HG03460 (cell line): Measurements from ENCODE around the gene SEC24B.
"Not testable (repeated sequence)": the region's sequence is repeated elsewhere in the genome, so short reads cannot be mapped to it uniquely, and the experiment has no call there.

Experiments
- ATAC-seq: cut with Tn5 transposase; IDR thresholded peaks from one replicate; pipeline ENCODE4 v1.9.1; 2021; ENCODE audit not compliant: unreplicated experiment

The SEC24B gene

DNA sequence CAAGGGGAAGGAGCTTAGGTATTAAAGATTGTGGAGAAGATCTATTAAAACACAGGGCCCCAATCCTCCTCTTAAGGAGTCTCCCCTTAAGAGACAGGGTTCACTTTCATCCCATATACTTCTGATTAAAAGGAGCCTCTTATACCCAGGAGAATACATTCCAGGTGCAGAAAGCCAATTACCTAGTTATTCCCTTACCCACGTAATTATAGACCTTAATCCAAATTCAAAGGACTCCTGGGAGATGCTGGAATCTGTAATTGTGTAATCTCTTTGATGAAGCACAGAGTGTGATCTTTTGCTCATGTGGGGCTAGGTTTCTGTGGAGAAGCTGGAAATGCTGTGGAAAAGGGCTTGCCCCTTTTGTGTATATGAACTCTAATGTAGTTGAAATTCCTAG is 1.4 kb upstream of the SEC24B start:
- ATAC-seq = no peak

- no peak for ATAC-seq
Observed at GRCh38 chr4:109432696-109433095, 919 bp upstream of the SEC24B start.

GRCh38 chr4:109434007-109434971 is 674 bp downstream of the SEC24B start:
- ATAC-seq = peak; percentile 41

DNA sequence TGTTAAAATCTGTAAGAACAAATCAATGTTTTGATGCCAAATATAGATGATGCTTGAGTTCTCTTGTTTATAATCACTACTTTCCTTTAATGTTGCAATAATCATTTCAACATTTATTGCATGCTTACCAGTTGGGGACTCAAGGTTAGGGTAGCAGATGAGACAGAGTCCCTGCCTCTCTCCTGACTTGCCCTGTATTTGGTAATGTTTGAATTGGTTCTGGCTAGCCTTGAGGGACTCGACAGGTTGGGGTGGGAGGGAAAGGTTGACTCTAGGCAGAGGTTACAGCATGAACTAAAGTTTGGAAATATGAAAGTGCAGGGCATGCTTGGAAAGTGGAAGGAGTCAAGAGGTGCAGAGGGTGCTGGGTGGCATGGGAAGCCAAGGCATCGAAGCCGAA is 2.0 kb downstream of the SEC24B start:
- ATAC-seq = no peak

DNA sequence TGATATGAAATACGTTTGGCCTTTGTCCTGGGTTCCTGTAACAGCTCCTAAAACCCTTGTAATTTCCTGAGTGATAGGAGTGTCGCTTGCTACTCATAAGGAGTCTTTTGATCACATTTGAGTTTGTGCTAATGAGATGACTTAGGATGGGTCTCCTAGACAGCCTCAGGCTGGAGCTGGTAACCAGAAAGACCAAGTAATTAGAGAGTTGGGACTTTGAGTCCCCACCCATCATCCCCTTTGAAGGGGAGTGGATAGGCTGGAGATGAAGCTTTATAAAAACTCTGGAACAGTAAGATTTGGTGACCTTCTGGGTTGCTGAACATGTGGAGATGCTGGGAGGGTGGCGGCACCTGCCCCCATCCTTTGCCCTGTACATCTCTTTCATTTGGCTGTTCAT is 2.9 kb downstream of the SEC24B start:
- no peak for ATAC-seq

DNA sequence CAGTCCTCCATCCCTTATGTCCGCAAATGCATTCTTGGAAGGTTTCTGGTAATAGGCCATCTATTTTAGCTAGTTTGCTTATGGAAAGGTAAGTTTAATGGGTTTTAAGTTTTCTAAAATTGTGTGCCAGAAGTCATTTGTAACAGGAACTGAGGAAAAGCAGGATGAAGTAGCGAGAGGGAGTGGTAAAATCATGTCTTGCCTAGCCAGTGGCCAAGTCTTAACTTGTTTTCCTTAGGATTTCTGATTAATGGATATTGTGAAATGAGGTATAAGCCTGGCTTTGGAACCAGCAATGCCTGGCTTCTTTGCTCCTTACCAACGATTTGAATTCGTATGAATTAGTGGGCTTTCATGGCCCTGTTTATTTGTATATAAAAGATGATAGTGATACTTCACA is 7.3 kb downstream of the SEC24B start:
- ATAC-seq = no peak

GRCh38 chr4:109441862-109442458 is 8.3 kb downstream of the SEC24B start:
- ATAC-seq = no peak

DNA sequence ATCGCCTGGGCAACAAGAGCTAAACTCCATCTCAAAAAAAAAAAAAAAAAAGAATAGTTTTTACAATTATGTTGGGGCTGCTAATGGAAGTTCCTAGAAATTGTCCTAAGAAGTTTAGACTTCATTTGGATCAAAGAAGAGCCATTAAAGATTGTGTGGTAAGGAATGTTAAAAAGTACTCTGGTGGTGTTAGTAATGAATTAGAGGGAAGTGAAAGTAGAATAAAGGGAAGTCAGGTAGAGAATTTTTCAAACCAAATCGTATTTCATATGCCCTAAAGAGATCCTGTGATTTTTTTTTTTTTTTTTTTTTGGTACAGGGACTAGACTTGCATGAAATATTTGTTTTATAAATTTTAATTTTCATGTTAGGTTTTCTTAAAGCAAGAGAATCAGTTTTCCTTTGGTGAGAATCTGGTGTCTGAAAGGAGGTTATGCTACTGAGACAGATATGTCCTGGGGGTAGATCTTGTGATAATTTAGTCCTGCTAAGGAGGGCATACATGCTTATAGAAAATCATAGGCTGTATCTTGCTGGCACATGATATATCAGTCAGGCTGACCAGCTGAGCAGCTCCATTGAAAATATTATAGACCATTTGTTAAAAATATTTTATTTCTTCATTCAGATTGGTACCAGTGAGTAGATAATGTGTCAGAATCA is 10.7 kb downstream of the SEC24B start:
- peak; percentile 62 for ATAC-seq

- ATAC-seq = no peak
Observed at GRCh38 chr4:109447278-109447677, 13.7 kb downstream of the SEC24B start.

- ATAC-seq = no peak
Observed at GRCh38 chr4:109451544-109452273, 18.1 kb downstream of the SEC24B start.

DNA sequence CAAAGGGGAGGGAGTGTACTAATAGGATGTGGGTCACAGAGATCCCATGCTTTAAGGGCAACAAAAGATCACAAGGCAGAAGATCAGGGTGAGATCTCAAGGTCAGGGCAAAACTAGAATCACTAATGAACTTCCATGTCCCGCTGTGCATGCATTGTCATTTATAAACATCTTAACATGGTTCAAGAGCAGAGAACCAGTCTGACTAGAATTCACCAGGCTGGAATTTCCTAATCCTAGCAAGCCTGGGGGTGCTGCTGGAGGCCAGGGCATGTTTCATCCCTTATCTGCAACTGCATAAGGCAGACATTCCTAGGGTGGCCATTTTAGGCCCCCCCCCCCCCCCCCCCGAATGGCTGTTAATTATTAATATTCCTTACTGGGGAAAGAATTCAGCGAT is 19.5 kb downstream of the SEC24B start:
- not testable (repeated sequence) for ATAC-seq

DNA sequence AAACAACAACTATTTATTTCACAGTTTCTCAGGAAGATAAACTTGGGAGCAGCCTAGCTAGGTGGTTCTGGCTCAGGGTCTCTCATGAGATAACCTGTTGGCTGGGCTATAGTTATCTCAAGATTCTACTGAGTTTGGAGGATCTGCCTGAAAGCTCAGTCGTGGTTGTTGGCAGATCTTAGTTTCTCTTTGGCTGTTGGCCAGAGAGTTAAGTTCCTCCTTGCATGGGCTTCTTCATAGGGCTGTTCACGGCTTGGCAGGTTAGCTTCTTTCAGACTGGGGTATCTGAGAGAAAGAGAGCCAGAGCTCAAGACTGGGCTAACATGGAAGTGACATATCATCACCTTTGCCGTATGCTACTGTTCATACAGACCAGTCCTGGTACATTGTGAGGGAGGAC is 28.7 kb downstream of the SEC24B start:
- peak; percentile 82 for ATAC-seq

- ATAC-seq = no peak
Observed at GRCh38 chr4:109462802-109463201, 29.2 kb downstream of the SEC24B start.

DNA sequence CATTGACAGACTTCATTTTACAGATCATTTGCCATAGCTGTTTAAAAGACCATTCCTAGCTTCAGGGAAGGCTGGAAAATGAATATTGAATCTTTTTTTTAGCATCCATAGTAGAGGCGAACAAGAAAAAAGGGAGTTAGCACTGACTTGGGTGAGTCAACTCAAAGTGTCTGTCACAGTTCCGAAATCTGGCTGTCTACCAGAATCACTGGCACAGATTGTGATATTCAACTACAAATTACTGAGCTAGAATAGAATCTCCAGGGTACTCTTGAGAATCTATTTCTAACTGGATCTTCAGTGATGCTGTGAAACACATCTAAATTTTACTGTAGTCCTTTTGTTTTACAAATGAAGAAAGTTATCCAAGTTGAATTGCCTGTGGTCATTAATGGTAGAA is 31.5 kb downstream of the SEC24B start:
- no peak for ATAC-seq

GRCh38 chr4:109469915-109470314 is 36.3 kb downstream of the SEC24B start:
- ATAC-seq = no peak

DNA sequence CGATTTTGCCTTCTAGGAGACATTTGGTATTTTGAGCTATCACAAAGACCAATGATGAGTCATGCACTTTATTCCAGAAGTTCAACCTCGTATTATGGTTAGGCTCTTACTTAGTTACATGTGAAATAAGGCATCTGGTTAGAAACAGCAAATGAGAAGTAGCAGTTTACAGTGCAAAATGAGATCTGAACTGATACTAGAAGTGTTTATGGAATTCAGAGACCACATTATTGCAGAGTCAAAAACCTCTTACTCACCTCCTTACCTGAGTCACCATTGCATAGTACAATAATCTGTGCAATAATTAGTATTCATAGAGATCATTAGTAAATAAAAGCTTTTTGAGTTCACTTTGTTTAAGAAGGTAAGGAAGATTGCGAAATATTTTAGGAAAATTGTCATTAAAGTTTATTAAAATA is 38.7 kb downstream of the SEC24B start:
- ATAC-seq = no peak

DNA sequence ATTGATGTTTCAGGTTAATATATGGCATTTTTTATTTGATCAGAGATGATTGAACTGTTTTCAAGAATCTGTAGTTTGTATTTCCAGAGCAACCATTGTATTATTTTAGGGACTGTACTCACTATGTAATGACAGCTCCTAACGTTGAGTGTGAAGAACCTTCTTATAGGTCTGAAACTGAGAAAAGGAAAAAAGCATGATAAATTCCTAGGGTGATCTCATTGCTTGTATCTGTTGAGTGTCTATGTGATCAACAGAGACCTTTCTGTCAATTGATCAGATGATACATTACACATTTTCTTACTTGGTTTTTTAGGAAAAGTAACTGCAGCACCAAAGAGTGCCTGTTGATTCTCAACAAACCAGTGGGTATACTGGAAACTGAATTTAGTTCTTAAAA is 40.2 kb downstream of the SEC24B start:
- ATAC-seq = no peak

DNA sequence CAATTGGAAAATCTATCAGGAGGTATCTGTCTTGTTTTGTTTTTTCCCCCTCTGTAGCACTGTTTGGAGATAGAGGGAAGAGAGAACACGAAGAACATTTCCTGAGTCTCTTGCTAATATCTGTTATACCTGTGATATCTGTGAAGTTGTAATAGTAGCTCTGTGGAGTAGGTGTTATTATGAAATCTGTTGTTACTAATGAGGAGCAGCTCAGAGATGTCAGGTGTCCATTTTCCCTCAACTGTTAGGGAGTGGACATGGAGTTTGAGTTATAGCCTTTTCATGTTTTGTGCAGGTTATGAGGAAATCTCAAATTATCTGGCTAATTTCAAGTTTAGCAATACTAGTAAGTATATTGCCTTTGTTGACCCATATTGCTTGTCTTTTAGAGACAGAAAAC is 52.4 kb downstream of the SEC24B start:
- ATAC-seq = no peak

DNA sequence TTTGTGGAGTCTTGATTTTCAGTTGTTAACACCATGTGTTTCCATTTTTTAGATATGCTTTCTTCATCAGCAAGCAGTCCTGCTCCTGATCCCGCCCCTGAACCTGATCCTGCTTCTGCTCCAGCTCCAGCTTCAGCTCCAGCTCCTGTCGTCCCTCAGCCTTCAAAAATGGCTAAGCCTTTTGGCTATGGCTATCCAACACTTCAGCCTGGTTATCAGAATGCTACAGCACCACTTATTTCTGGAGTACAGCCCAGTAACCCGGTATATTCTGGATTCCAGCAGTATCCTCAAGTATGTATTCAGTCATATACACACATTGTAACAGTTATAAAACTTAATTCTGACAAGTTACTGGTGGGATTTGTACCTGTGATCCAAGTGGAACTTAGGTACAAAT is 60.9 kb downstream of the SEC24B start:
- no peak for ATAC-seq

- ATAC-seq = no peak
Observed at GRCh38 chr4:109495514-109495913, 61.9 kb downstream of the SEC24B start.

DNA sequence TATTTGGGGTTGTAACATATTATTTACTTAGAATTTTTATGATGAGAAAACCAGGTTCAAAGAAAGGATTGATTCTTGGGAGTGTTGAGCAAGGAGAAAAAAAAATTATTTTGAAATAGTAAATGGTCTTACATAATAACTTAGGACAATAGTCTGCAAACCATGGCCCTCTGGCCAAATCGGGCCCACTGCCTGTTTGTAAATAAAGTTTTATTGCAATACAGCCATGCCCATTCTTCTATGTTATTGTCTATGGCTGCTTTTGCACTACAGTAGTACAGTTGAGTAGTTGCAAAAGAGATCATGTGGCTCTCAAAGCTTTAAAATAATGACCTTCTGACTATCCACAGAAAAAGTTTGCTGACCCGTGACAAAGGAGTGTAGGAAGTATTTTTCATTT is 63.3 kb downstream of the SEC24B start:
- no peak for ATAC-seq
